Mesenchymal stem cell (in vitro differentiated cells and primary cell): ENCODE measurements around the gene TTC9.
"Not testable (repeated sequence)": the region's sequence is repeated elsewhere in the genome, so short reads cannot be mapped to it uniquely, and the experiment has no call there.

Experiments used
- DNase-seq: peaks from one replicate; pipeline ENCODE4 v3.0.0-alpha.2; 2013
- H2AFZ ChIP-seq: one replicate; pipeline ENCODE4 v1.6.1; 2013; ENCODE audit warnings: low read depth, mild to moderate bottlenecking, control low read depth, inconsistent platforms, low read length, moderate library complexity
- H2AK5ac ChIP-seq: 2 replicates; pipeline ENCODE4 v1.6.1; 2013; ENCODE audit warnings: low read length, moderate library complexity, mild to moderate bottlenecking, inconsistent platforms; ENCODE audit not compliant: severe bottlenecking
- H2BK120ac ChIP-seq: one replicate; pipeline ENCODE4 v1.6.1; 2013; ENCODE audit warnings: low read depth, mild to moderate bottlenecking, inconsistent platforms, low read length, moderate library complexity
- H2BK12ac ChIP-seq, 2 experiments: one replicate each; pipeline ENCODE4 v1.6.1; 2013; ENCODE audit warnings: inconsistent platforms in 2 of 2, low read length in 2 of 2, mild to moderate bottlenecking in 2 of 2, moderate library complexity in 2 of 2, control low read depth in 1 of 2
- H2BK15ac ChIP-seq: one replicate; pipeline ENCODE4 v1.6.1; 2013; ENCODE audit warnings: mild to moderate bottlenecking, low read depth, inconsistent platforms; ENCODE audit not compliant: poor library complexity, severe bottlenecking
- H2BK5ac ChIP-seq: 2 replicates; pipeline ENCODE4 v1.6.1; 2013; ENCODE audit warnings: low read depth, mild to moderate bottlenecking, low read length, control low read depth, inconsistent platforms; ENCODE audit not compliant: poor library complexity, severe bottlenecking
- H3K14ac ChIP-seq, 2 experiments: one replicate each; pipeline ENCODE4 v1.6.1; 2013; ENCODE audit warnings: inconsistent platforms in 2 of 2, low read length in 2 of 2, control low read depth in 1 of 2, mild to moderate bottlenecking in 1 of 2, moderate library complexity in 1 of 2
- H3K18ac ChIP-seq, 2 experiments: one replicate each; pipeline ENCODE4 v1.6.1; 2013; ENCODE audit warnings: inconsistent platforms in 2 of 2, low read length in 2 of 2, control low read depth in 1 of 2, low read depth in 1 of 2, mild to moderate bottlenecking in 1 of 2
- H3K23ac ChIP-seq, 2 experiments: one replicate each; pipeline ENCODE4 v1.6.1; 2013; ENCODE audit warnings: inconsistent platforms in 2 of 2, low read length in 2 of 2, mild to moderate bottlenecking in 2 of 2, moderate library complexity in 2 of 2, control low read depth in 1 of 2
- H3K27ac ChIP-seq: 2 replicates; pipeline ENCODE4 v1.5.1; 2013; ENCODE audit warnings: mild to moderate bottlenecking, moderate library complexity, low read length, control low read depth, inconsistent platforms; ENCODE audit not compliant: poor library complexity, severe bottlenecking
- H3K27me3 ChIP-seq, 2 experiments: 2 replicates each; pipeline versions ENCODE4 v1.6.1 to v1.7.0; 2013; ENCODE audit warnings: low read length in 2 of 2, mild to moderate bottlenecking in 2 of 2, moderate library complexity in 2 of 2, control low read depth in 1 of 2, inconsistent platforms in 1 of 2; ENCODE audit not compliant: control insufficient read depth in 1 of 2, insufficient read depth in 1 of 2
- H3K36me3 ChIP-seq, 2 experiments: 2 replicates each; pipeline versions ENCODE4 v1.6.1 to v1.7.0; 2013; ENCODE audit warnings: low read length in 2 of 2, control low read depth in 1 of 2, inconsistent platforms in 1 of 2, low read depth in 1 of 2, mild to moderate bottlenecking in 1 of 2; ENCODE audit not compliant: insufficient read depth in 2 of 2, control insufficient read depth in 1 of 2
- H3K4ac ChIP-seq, 2 experiments: one replicate each; pipeline ENCODE4 v1.6.1; 2013; ENCODE audit warnings: inconsistent platforms in 2 of 2, low read length in 2 of 2, mild to moderate bottlenecking in 2 of 2, moderate library complexity in 2 of 2, control low read depth in 1 of 2, low read depth in 1 of 2
- H3K4me1 ChIP-seq: 2 replicates; pipeline ENCODE4 v1.6.1; 2013; ENCODE audit warnings: low read depth, low read length, control low read depth; ENCODE audit not compliant: control insufficient read depth, insufficient read depth
- H3K4me2 ChIP-seq: 2 replicates; pipeline ENCODE4 v1.6.1; 2013; ENCODE audit warnings: low read length, mild to moderate bottlenecking, inconsistent platforms; ENCODE audit not compliant: poor library complexity, severe bottlenecking
- H3K4me3 ChIP-seq, 2 experiments: 2 replicates each; pipeline versions ENCODE4 v1.5.1 to v1.7.0; 2013; ENCODE audit warnings: low read length in 2 of 2, mild to moderate bottlenecking in 2 of 2, control low read depth in 1 of 2, low read depth in 1 of 2; ENCODE audit not compliant: insufficient read depth in 1 of 2
- H3K79me1 ChIP-seq: replicated peaks from 2 replicates; pipeline ENCODE4 v1.6.1; 2013; ENCODE audit warnings: mild to moderate bottlenecking, control low read depth, low read length, inconsistent platforms; ENCODE audit not compliant: poor library complexity, severe bottlenecking
- H3K9ac ChIP-seq: 2 replicates; pipeline ENCODE4 v1.7.0; 2013; ENCODE audit warnings: mild to moderate bottlenecking, low read length, moderate library complexity
- H3K9me3 ChIP-seq: 2 replicates; pipeline ENCODE4 v1.7.0; 2013; ENCODE audit warnings: mild to moderate bottlenecking, low read length; ENCODE audit not compliant: control insufficient read depth
- H4K8ac ChIP-seq: one replicate; pipeline ENCODE4 v1.6.1; 2013; ENCODE audit warnings: inconsistent platforms, mild to moderate bottlenecking, low read length, moderate library complexity
- H4K91ac ChIP-seq: one replicate; pipeline ENCODE4 v1.6.1; 2013; ENCODE audit warnings: mild to moderate bottlenecking, low read length, inconsistent platforms
- WGBS: methylation state at CpG from one replicate; pipeline ENCODE4 v1.1.7; 2013; ENCODE audit warnings: mixed read lengths; 5-methylcytosine and 5-hydroxymethylcytosine counted together

TTC9 gene

DNA sequence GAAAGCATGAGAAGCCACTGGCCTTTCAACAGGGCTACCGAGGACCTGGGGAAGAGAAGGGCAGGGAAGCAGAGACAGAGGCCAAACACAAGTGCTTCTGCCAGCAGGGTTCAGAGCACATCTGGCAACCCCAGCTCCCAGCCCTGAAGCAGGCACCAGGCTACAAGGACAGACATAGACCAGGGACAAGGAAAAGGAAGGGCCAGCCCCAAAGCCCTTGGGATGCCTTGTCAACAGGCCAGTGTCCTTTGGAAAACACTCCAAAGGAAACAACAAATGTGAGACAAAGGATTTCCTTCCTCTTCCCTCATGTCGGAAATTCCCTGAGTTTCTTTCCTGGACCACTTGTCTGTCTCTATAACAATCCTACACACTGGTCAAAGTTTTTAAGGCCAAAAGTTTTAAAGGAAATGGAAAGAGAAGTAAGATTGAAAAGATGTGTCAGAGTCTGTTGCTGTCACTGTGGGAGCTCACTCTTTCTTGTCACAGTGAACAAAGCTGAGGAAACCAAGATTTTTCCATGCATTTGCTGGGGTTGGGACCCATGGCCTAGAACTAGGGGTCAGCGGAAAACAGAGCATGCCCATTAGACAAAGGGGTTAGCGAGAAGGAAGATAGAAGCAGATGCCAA is 59.4 kb downstream of the TTC9 start:
- Histone ChIP-seq H3K4me2 (no peak overlapping the region), H3K4me3 (no peak overlapping the region), H3K9me3 (no peaks in the 10 kb centered on the region), H3K36me3 (no peaks in the 10 kb centered on the region), H2AFZ (no peak overlapping the region), H2BK15ac (no peak overlapping the region), H3K27me3 (no peaks in the 10 kb centered on the region), H3K27ac (no peak overlapping the region), H2BK120ac (no peak overlapping the region), H3K4ac (no peak overlapping the region), H4K91ac (no peak overlapping the region), H4K8ac (no peak overlapping the region), H3K4me1 (peaks cover 4% of the 10 kb centered on the region), H3K18ac (no peak overlapping the region), H3K79me1 (no peaks in the 10 kb centered on the region), H2BK5ac (no peak overlapping the region), H2BK12ac (no peak overlapping the region), H3K14ac (no peak overlapping the region), H2AK5ac (no peak overlapping the region), H3K9ac (no peak overlapping the region), H3K23ac (no peak overlapping the region)
- no peak for DNase-seq
- 69% methylated on average over 3 of the region's 4 CpGs for WGBS

DNA sequence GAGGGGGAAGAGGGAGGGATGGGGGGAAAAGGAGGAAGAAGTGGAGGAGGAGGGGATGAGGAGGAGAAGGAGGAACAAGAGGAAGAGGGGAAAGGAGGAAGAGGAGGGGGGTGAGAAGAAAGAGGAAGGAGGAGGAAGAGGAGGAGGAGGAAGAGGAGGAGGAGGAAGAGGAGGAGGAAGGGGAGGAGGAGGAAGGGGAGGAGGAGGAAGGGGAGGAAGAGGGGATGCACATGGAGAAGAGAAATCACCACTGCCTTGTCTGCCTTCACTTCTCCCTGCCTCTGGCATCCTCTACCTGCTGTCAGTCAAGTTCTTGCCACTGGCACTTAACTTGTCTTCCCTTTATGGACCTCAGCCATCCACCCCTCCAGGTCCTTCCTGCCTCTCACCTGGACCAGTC is 59.9 kb downstream of the TTC9 start:
- H2AFZ ChIP-seq, result no peak overlapping the region
- no peaks in the 10 kb centered on the region for H3K79me1 ChIP-seq
- H2BK5ac ChIP-seq, result no peak overlapping the region
- no peak overlapping the region for H3K14ac ChIP-seq
- no peaks in the 10 kb centered on the region for H3K36me3 ChIP-seq
- H3K4me2 ChIP-seq, result no peak overlapping the region
- H3K18ac ChIP-seq, result no peak overlapping the region
- no peaks in the 10 kb centered on the region for H3K27me3 ChIP-seq
- no peaks in the 10 kb centered on the region for H3K9me3 ChIP-seq
- no peak overlapping the region for H2BK12ac ChIP-seq
- no peak overlapping the region for H2AK5ac ChIP-seq
- H2BK15ac ChIP-seq, result no peak overlapping the region
- no peak overlapping the region for H3K23ac ChIP-seq
- H3K27ac ChIP-seq, result no peak overlapping the region
- H4K8ac ChIP-seq, result no peak overlapping the region
- peaks cover 6% of the 10 kb centered on the region for H3K4me1 ChIP-seq
- H3K9ac ChIP-seq, result no peak overlapping the region
- no peak overlapping the region for H4K91ac ChIP-seq
- no peak overlapping the region for H3K4me3 ChIP-seq
- no peak overlapping the region for H3K4ac ChIP-seq
- no peak overlapping the region for H2BK120ac ChIP-seq
- DNase-seq, result no peak

DNA sequence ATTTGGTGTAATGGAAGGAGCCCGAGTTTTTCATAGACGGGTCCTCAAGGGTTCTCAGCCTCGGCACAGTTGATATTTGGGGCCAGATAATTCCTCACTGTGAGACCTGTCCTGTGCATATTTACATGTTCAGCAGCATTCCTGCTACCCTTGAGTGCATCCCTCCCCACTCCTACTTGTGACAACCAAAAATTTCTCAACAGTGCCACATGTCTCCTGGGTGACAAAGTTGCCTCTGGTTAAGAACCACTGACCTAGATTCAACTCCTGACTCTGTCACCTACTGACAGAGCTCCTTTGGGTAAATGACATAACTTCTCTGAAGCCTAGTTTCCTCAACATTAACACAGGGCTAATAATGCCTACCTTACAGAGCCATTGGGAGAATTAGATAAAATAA is 60.4 kb downstream of the TTC9 start:
- WGBS, result 86% methylated on average over 3 of the region's 3 CpGs
- no peaks in the 10 kb centered on the region for H3K79me1 ChIP-seq

DNA sequence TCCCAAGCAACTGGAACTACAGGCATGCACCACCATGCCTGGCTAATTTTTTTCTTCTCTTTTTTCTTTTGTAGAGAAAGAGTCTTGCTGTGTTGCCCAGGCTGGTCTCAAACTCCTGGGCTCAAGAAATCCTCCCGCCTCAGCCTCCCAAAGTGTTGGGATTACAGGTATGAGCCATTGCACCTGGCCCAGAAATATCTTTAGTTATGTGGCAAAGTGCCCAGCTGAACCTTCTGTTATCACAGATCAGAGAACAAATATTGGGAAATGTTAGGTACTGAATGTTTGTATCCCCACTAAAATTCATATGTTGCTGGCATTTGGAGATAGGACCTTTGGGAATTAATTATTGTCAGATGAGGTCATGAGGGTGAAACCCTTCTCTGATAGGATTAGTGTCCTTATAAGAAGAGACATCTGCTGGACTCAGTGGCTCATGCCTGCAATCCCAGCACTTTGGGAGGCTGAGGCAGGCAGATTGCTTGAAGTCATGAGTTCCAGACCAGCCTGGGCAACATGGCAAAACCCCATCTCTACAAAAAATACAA is 62.0 kb downstream of the TTC9 start:
- not testable (repeated sequence) for H3K79me1 ChIP-seq, H2BK12ac ChIP-seq, H2BK15ac ChIP-seq, H3K4me2 ChIP-seq, H3K36me3 ChIP-seq, H3K18ac ChIP-seq, H2AK5ac ChIP-seq, H3K14ac ChIP-seq, H3K4me3 ChIP-seq, H3K9me3 ChIP-seq, H3K23ac ChIP-seq, H2BK120ac ChIP-seq, H3K9ac ChIP-seq, H2BK5ac ChIP-seq, H2AFZ ChIP-seq, DNase-seq, H3K27ac ChIP-seq, H4K91ac ChIP-seq, H4K8ac ChIP-seq, H3K4ac ChIP-seq, H3K27me3 ChIP-seq
- H3K4me1 ChIP-seq, result peaks cover 11% of the 10 kb centered on the region
- 100% methylated on average over 1 of the region's 1 CpG for WGBS

More for the DNA sequence above, 60.4 kb downstream of the TTC9 start:
- H4K91ac ChIP-seq, result no peak overlapping the region
- peaks cover 9% of the 10 kb centered on the region for H3K4me1 ChIP-seq
- H3K4me3 ChIP-seq, result no peak overlapping the region
- H4K8ac ChIP-seq, result no peak overlapping the region
- no peak overlapping the region for H2BK12ac ChIP-seq
- no peak overlapping the region for H3K27ac ChIP-seq
- H3K4ac ChIP-seq, result no peak overlapping the region
- no peak overlapping the region for H3K18ac ChIP-seq
- H3K27me3 ChIP-seq, result no peaks in the 10 kb centered on the region
- H2BK5ac ChIP-seq, result no peak overlapping the region
- H2AFZ ChIP-seq, result no peak overlapping the region
- H3K4me2 ChIP-seq, result no peak overlapping the region
- no peak overlapping the region for H2AK5ac ChIP-seq
- no peak for DNase-seq
- H2BK120ac ChIP-seq, result no peak overlapping the region
- H3K9ac ChIP-seq, result no peak overlapping the region
- no peaks in the 10 kb centered on the region for H3K9me3 ChIP-seq
- no peak overlapping the region for H2BK15ac ChIP-seq
- H3K23ac ChIP-seq, result no peak overlapping the region
- no peaks in the 10 kb centered on the region for H3K36me3 ChIP-seq
- H3K14ac ChIP-seq, result no peak overlapping the region
